Naive B cell (primary cell): ENCODE data around the gene GCN1. TPM values are rescaled to one million over a fixed set of nuclear protein-coding genes. Genes with fewer than 3 reads are reported as not detected.

Source experiments
- ATAC-seq, 2 donors: fragments of 150-1000 bp; cut with Tn5 transposase; 2 replicates each; pipeline ENCODE4 v1.10.0; 2021; ENCODE audit warnings: low read depth in 2 of 2, mild to moderate bottlenecking in 2 of 2, moderate library complexity in 2 of 2
- DNase-seq: peaks from one replicate; pipeline ENCODE4 v3.0.0; 2022
- H3K27ac Mint-ChIP-seq, 6 donors: one replicate each; pipeline ENCODE4 v1.8.0; 2020 to 2022; ENCODE audit warnings: mild to moderate bottlenecking in 6 of 6, mixed read lengths in 6 of 6, moderate library complexity in 5 of 6, inconsistent platforms in 2 of 6
- H3K27me3 Mint-ChIP-seq, 3 donors: one replicate each; pipeline ENCODE4 v1.8.0; 2021 to 2022; ENCODE audit warnings: mixed read lengths in 3 of 3, mild to moderate bottlenecking in 1 of 3
- H3K36me3 Mint-ChIP-seq, 2 donors: one replicate each; pipeline ENCODE4 v1.8.0; 2020 to 2022; ENCODE audit warnings: mixed read lengths in 2 of 2, inconsistent platforms in 1 of 2, mild to moderate bottlenecking in 1 of 2
- H3K4me1 Mint-ChIP-seq, 3 donors: one replicate each; pipeline ENCODE4 v1.8.0; 2020 to 2022; ENCODE audit warnings: mixed read lengths in 3 of 3, inconsistent platforms in 1 of 3, mild to moderate bottlenecking in 1 of 3, moderate library complexity in 1 of 3
- H3K4me3 Mint-ChIP-seq, 8 donors: one replicate each; pipeline ENCODE4 v1.8.0; 2020 to 2022; ENCODE audit warnings: mild to moderate bottlenecking in 8 of 8, mixed read lengths in 8 of 8, moderate library complexity in 8 of 8, inconsistent platforms in 2 of 8
- H3K9me3 Mint-ChIP-seq, 7 donors: one replicate each; pipeline ENCODE4 v1.8.0; 2020 to 2022; ENCODE audit warnings: mixed read lengths in 7 of 7, mild to moderate bottlenecking in 5 of 7, inconsistent platforms in 2 of 7, moderate library complexity in 1 of 7
- polyA plus RNA-seq, 6 donors: library from polyadenylated mRNA; unstranded; fragments of 300-500 nt; fragmentation: Illumina TruSeq; gene quantifications; one replicate each; pipeline ENCODE4 v1.2.3, GENCODE V29; 2021; ENCODE audit warnings: low read depth in 6 of 6

The GCN1 gene
- polyA plus RNA-seq, 6 donors from 2014 or later = 11.1 to 23.9 (median 18.7) TPM

DNA sequence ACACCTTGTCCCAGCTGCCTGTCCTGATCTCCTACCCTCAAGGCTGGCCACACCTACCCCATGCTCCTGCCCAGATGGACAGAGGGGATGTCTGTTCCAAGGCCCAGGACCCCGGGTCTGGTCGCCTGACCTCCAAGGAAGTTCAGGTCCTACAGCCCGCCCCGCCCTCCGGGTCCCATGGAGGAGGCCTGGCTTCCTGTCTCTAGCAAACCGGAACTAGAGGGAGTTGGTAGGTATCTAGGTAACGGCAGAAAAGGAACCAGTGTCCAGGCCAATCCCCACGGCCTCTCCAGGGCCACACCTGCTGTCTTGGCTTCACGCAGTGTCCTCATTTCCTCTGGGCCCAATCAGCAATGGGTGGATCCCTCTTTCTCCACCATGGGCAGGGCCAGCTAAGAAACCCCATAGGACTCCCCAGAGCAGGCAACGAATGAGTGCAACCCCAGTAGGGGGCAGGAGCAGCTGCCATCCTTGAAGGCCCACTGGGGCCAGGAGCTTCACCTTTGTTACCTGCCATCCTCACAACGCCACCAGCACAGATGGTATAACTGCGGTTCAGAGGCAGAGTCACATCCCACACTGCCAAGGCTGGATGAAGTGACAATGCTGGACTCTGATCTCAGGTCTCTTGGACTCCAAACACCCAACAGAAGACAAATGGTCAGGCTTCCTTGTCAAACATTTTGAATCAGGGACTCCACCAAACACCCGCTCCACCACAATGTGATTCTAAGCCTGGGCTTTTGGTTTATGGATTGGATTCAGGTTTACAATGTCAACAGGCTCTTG, 31.5 kb upstream of the GCN1 start:
- H3K4me1 Mint-ChIP-seq = peaks cover 28 to 33% (median 32%) of the 10 kb centered on the region in 3 donors
- no peaks in the 10 kb centered on the region for H3K36me3 Mint-ChIP-seq
- DNase-seq (no peak), ATAC-seq (no peak)
- H3K27ac Mint-ChIP-seq = peak overlapping the region in 1 of 6 donors; percentile 56
- peaks cover 19 to 51% (median 37%) of the 10 kb centered on the region in 3 donors for H3K27me3 Mint-ChIP-seq
- H3K4me3 Mint-ChIP-seq = peak overlapping the region in 4 of 8 donors; percentile 25 to 77 (median 57)
- H3K9me3 Mint-ChIP-seq = no peaks in the 10 kb centered on the region

DNA sequence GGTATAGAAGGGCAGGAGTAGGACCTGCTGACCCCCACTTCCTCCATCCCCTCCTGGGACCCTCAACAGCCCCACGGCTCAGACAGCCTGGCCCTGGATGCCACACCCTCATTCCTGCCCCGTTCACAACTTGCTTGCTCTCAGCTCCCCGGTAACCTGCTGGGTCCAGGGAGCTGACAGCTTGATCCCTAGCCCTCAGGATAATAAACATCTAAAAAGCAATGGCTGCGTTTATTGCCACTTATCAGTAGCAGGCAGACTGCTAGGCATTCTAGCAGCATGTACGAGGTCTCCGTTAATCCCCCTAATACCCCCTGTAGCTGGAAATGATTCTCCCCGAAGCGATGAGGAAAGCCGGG, 30.7 kb upstream of the GCN1 start:
- peaks cover 22 to 46% (median 34%) of the 10 kb centered on the region in 3 donors for H3K27me3 Mint-ChIP-seq
- ATAC-seq (no peak), DNase-seq (no peak)
- H3K4me3 Mint-ChIP-seq = peak overlapping the region in 3 of 8 donors; percentile 49 to 64 (median 59)
- H3K9me3 Mint-ChIP-seq = no peaks in the 10 kb centered on the region
- no peaks in the 10 kb centered on the region for H3K36me3 Mint-ChIP-seq
- H3K4me1 Mint-ChIP-seq = peaks cover 26 to 32% (median 31%) of the 10 kb centered on the region in 3 donors
- peak overlapping the region in 2 of 6 donors; percentile 56 to 83 for H3K27ac Mint-ChIP-seq

DNA sequence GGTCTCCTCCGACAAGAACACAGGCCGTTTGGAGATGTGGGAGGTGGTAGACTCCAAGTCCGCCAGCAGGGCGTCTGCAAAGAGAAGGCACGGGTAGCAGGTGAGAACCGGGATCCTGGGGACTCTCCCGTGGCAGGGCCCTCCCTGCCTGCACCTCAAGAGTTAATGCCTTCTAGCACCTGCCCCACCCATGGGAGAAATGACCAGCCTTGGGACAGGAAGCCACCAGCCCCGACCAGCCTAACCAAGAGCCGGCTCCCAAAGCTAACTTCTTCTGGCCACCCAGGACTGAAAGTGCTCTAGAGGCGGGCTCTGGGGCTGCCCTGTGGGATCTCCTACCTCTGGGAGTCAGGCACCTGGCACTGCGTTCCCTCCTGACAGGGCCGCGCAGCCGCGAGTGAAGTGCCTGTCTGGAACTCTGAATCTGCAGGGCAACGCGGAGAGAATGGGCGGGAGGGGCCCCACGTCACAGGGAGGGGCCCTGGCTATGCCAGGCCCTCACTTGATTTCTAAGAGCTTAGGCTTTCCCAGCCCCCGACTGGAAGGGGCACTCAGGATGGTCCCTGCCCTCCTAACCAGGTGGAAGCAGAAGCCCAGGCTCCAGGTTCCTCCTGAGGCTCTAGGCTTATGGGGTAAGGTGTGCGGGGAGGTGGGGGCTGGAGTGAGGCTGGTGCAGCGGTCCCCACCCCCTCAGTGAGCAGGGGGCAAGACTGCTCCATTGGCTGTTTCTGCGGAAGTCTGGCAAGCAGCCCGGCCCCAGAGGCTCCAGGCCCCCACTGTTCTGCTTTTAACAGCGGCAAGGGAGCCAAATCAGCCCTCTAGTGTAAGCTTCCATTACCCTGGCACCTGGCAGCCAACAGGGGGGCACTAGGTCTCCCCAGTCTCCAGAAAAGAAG, 30.0 kb upstream of the GCN1 start:
- H3K4me1 Mint-ChIP-seq = peaks cover 30 to 32% (median 31%) of the 10 kb centered on the region in 3 donors
- ATAC-seq (peak; percentile 43 to 50), DNase-seq (peak; percentile 23)
- no peaks in the 10 kb centered on the region for H3K36me3 Mint-ChIP-seq
- H3K4me3 Mint-ChIP-seq = peak overlapping the region in 4 of 8 donors; percentile 36 to 76 (median 56)
- no peaks in the 10 kb centered on the region for H3K9me3 Mint-ChIP-seq
- H3K27ac Mint-ChIP-seq = peak overlapping the region in 1 of 6 donors; percentile 38
- peaks cover 29 to 40% (median 31%) of the 10 kb centered on the region in 3 donors for H3K27me3 Mint-ChIP-seq

GRCh38 chr12:120223458-120224303, 29.2 kb upstream of the GCN1 start:
- ATAC-seq = no peak
- Mint-ChIP-seq H3K4me3 (no peak overlapping the region), H3K4me1 (peaks cover 30 to 31% (median 30%) of the 10 kb centered on the region in 3 donors)

DNA sequence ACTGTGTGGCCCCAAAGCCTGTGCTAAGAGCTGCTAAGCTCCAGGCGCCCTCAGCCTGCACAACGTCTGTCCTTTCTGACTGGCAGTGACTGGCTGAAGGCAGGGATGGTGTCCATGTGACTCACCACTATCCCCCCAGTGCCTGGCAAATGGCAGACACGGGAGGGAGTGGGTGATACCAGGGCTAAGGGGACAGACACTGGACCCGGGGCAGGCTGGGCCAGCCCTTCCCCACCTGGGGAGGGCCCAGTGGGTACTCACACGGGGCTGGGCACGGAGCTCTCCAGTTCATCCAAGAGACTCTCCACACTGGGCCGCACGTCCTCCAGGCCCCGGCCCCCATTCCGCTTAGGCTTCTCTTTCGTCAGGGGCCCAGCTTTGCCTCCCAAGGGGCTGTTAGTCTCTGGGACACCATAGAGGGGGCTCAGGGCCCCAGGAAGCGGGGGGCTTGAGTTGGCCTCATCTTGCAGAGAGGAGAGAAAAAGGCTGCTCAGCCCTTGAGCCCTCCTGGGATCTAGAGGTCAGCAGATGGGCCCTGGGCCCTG, 27.8 kb upstream of the GCN1 start:
- DNase-seq (no peak), ATAC-seq (no peak)
- Mint-ChIP-seq H3K4me3 (peak overlapping the region in 1 of 8 donors; percentile 6), H3K4me1 (peaks cover 19 to 23% (median 23%) of the 10 kb centered on the region in 3 donors), H3K27me3 (peaks cover 17 to 29% (median 22%) of the 10 kb centered on the region in 3 donors), H3K27ac (no peak overlapping the region), H3K36me3 (no peaks in the 10 kb centered on the region), H3K9me3 (no peaks in the 10 kb centered on the region)

More at GRCh38 chr12:120223458-120224303, 29.2 kb upstream of the GCN1 start:
- DNase-seq = no peak
- no peak overlapping the region for H3K27ac Mint-ChIP-seq
- H3K9me3 Mint-ChIP-seq = no peaks in the 10 kb centered on the region
- peaks cover 29 to 33% (median 29%) of the 10 kb centered on the region in 3 donors for H3K27me3 Mint-ChIP-seq
- H3K36me3 Mint-ChIP-seq = no peaks in the 10 kb centered on the region

DNA sequence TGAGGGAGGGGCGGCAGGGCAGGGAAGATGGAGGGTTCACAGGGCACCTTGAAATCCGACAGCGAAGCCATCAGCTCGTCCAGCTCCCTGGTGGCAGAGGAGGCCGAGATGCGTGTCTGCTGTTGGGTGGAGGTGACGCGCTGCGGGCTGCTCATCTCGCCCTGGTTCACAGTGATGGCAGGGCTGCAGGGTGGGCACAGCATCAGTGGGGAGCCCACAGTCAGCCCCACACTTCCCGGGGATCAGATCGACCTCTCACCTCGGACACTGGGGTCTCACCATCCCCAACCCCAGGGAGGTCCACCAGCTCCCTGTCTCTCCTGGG, 27.0 kb upstream of the GCN1 start:
- DNase-seq = no peak
- peaks cover 19 to 23% (median 23%) of the 10 kb centered on the region in 3 donors for H3K4me1 Mint-ChIP-seq
- H3K4me3 Mint-ChIP-seq = no peak overlapping the region
- peaks cover 17 to 29% (median 22%) of the 10 kb centered on the region in 3 donors for H3K27me3 Mint-ChIP-seq
- H3K27ac Mint-ChIP-seq = no peak overlapping the region
- no peak for ATAC-seq
- no peaks in the 10 kb centered on the region for H3K36me3 Mint-ChIP-seq
- H3K9me3 Mint-ChIP-seq = no peaks in the 10 kb centered on the region

DNA sequence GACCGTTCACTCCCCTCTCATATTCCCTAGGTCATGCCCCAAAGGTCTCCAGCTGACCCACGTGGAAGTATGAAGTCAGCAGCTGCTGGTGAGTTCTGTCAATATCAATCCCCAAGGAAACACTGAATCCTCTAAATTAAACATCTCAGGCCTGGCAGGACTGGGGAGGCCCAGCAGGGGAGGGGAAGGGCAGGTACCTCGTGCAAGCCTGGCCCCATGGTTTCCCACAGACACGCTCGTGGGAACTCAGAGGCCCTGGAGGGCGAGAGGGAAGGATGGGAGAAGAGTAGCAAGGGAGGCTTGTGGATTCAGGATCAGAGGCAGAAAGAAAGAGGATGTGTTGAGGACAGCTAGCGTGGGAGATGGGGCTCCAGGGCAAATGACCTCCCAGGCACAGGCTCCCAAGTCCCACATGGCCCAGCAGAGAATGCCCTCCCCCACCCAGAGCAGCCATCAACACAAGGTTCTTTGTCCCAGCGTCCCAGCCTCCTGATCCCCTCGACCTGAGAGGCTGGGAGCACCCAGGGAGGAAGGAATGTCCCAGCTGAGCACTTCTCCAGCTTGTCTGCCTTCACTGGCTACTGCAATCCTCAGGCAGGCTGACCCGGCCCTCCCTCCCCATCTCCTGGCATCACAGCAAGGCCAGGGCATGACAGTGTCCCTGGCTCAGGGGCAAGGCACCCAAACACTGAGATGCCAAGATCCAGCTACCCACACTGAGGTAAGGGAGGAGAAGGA, 26.5 kb upstream of the GCN1 start:
- H3K36me3 Mint-ChIP-seq = no peaks in the 10 kb centered on the region

GRCh38 chr12:120218680-120219606, 24.4 kb upstream of the GCN1 start:
- Mint-ChIP-seq H3K4me3 (no peak overlapping the region), H3K27ac (no peak overlapping the region), H3K36me3 (no peaks in the 10 kb centered on the region), H3K4me1 (peaks cover 0 to 8% (median 0%) of the 10 kb centered on the region in 3 donors), H3K27me3 (peaks cover 3 to 29% (median 21%) of the 10 kb centered on the region in 3 donors), H3K9me3 (no peaks in the 10 kb centered on the region)
- ATAC-seq = no peak
- no peak for DNase-seq

More for the DNA sequence above, 26.5 kb upstream of the GCN1 start:
- DNase-seq (no peak), ATAC-seq (no peak)
- Mint-ChIP-seq H3K27ac (peak overlapping the region in 1 of 6 donors; percentile 28), H3K4me1 (peaks cover 16 to 22% (median 17%) of the 10 kb centered on the region in 3 donors), H3K4me3 (no peak overlapping the region), H3K27me3 (peaks cover 17 to 29% (median 24%) of the 10 kb centered on the region in 3 donors), H3K9me3 (no peaks in the 10 kb centered on the region)

DNA sequence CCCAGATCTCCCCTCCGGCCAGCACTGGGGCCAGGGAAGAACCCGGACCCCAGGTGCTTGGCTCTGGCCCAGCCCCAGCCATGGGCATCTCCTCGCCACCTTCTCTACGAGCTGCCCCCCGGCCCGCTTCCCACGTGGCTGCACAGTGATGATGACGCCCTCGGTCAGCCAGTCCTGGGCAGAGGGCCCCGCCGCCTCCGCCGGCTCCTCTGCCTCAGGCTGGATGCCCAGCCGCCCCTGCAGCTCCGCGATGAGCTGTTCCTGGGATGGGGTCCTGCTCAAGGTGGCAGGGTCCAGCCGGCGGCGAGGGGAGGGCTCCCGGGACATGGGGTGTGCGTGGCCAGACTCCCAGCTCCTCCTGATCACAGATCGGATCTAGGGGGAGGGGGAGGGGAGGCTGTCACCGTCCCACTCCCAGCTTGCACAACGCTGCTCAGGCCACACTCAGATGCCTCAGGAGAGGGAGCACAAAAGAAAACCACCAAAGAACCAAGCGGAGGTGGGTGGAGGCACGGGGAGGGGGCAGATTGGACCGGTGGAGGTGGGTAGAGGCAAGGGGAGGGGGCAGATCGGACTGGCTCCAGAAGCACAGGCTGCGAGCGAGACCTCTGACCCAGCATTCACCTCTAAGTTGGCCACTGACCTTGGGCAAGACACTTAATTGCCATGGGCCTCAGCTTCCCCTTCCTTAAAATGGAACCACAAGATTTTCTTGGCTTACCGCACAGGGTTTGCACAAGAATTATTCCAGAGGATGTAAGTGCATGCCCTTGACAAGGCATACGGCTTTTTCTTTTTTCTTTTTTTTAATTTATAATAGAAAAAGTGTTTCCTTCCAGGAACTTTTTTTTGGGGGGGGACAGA, 22.5 kb upstream of the GCN1 start:
- ATAC-seq = no peak
- Mint-ChIP-seq H3K27ac (no peak overlapping the region), H3K27me3 (peaks cover 0 to 15% (median 7%) of the 10 kb centered on the region in 3 donors), H3K4me3 (no peak overlapping the region), H3K4me1 (peaks cover 0 to 8% (median 0%) of the 10 kb centered on the region in 3 donors), H3K36me3 (no peaks in the 10 kb centered on the region), H3K9me3 (no peaks in the 10 kb centered on the region)
- DNase-seq = no peak

- no peaks in the 10 kb centered on the region for H3K36me3 Mint-ChIP-seq
Measured at GRCh38 chr12:120215766-120216735, 21.5 kb upstream of the GCN1 start.

More at GRCh38 chr12:120215766-120216735, 21.5 kb upstream of the GCN1 start:
- Mint-ChIP-seq H3K27ac (peak overlapping the region in 1 of 6 donors; percentile 47), H3K27me3 (peaks cover 0 to 14% (median 7%) of the 10 kb centered on the region in 3 donors), H3K4me1 (peaks cover 0 to 8% (median 2%) of the 10 kb centered on the region in 3 donors), H3K4me3 (peak overlapping the region in 1 of 8 donors; percentile 24), H3K9me3 (no peaks in the 10 kb centered on the region)
- DNase-seq (no peak), ATAC-seq (no peak)
